CD14-positive monocyte (primary cell): ENCODE data around the gene PIK3R2. TPM values are rescaled to one million over a fixed set of nuclear protein-coding genes. Genes with fewer than 3 reads are reported as not detected.

Source experiments
- DNase-seq, 3 donors: peaks; one replicate each; pipeline ENCODE4 v3.0.0-alpha.2; 2011 to 2022
- H2AFZ ChIP-seq: 2 replicates; pipeline ENCODE4 v1.6.0; 2012; ENCODE audit warnings: mild to moderate bottlenecking, low read depth, low read length, inconsistent platforms; ENCODE audit not compliant: insufficient read depth, poor library complexity, severe bottlenecking
- H3K27ac ChIP-seq, 2 donors: 1 replicate in 1 of 2; 2 replicates in 1 of 2; pipeline ENCODE4 v1.5.1; 2012 to 2013; ENCODE audit warnings: low read length in 2 of 2, control low read depth in 1 of 2, inconsistent platforms in 1 of 2, low read depth in 1 of 2, mild to moderate bottlenecking in 1 of 2
- H3K27me3 ChIP-seq, 2 donors: one replicate each; pipeline versions ENCODE4 v1.6.0 to v1.6.1; 2011 to 2013; ENCODE audit warnings: low read length in 2 of 2; ENCODE audit not compliant: control insufficient read depth in 2 of 2, insufficient read depth in 2 of 2
- H3K36me3 ChIP-seq, 2 donors: replicated peaks in 1 of 2; 1 replicate in 1 of 2; 2 replicates in 1 of 2; pipeline versions ENCODE4 v1.5.1 to v1.6.1; 2012 to 2013; ENCODE audit warnings: low read length in 2 of 2, control low read depth in 1 of 2, inconsistent platforms in 1 of 2, mild to moderate bottlenecking in 1 of 2; ENCODE audit not compliant: insufficient read depth in 2 of 2, control insufficient read depth in 1 of 2
- H3K4me1 ChIP-seq, 2 donors: 1 replicate in 1 of 2; 2 replicates in 1 of 2; pipeline versions ENCODE4 v1.5.1 to v1.6.1; 2012 to 2013; ENCODE audit warnings: low read length in 2 of 2, control low read depth in 1 of 2, inconsistent platforms in 1 of 2, mild to moderate bottlenecking in 1 of 2, moderate library complexity in 1 of 2; ENCODE audit not compliant: insufficient read depth in 2 of 2, control insufficient read depth in 1 of 2
- H3K4me2 ChIP-seq: replicated peaks from 2 replicates; pipeline ENCODE3; 2012; ENCODE audit warnings: low read length, moderate library complexity, mild to moderate bottlenecking; ENCODE audit not compliant: poor library complexity, severe bottlenecking; ENCODE audit errors: extremely low read depth
- H3K4me3 ChIP-seq, 3 experiments: fragments of 200-600 bp in 1 of 3; sonication (generic) in 1 of 3; replicated peaks in 1 of 3; 1 replicate in 2 of 3; 2 replicates in 1 of 3; pipeline ENCODE4 v1.5.1; 2011 to 2013; ENCODE audit warnings: low read length in 3 of 3, mild to moderate bottlenecking in 3 of 3, control low read depth in 2 of 3, low read depth in 2 of 3, inconsistent platforms in 1 of 3, moderate library complexity in 1 of 3
- H3K79me2 ChIP-seq: 2 replicates; pipeline ENCODE4 v1.6.0; 2012; ENCODE audit warnings: mild to moderate bottlenecking, control low read depth, inconsistent platforms, low read length, moderate library complexity; ENCODE audit not compliant: insufficient read depth
- H3K9ac ChIP-seq: 2 replicates; pipeline ENCODE4 v1.6.0; 2017; ENCODE audit warnings: low read length, mild to moderate bottlenecking; ENCODE audit not compliant: insufficient read depth, poor library complexity, severe bottlenecking
- H3K9me3 ChIP-seq, 2 donors: replicated peaks in 1 of 2; 1 replicate in 1 of 2; 2 replicates in 1 of 2; pipeline versions ENCODE4 v1.5.1 to v1.6.1; 2012 to 2013; ENCODE audit warnings: low read length in 2 of 2, control low read depth in 1 of 2; ENCODE audit not compliant: control insufficient read depth in 1 of 2, insufficient read depth in 1 of 2
- H4K20me1 ChIP-seq: 2 replicates; pipeline ENCODE4 v1.6.0; 2012; ENCODE audit warnings: mild to moderate bottlenecking, low read length, control low read depth, moderate library complexity; ENCODE audit not compliant: insufficient read depth
- H3K27ac Mint-ChIP-seq, 7 donors: one replicate each; pipeline ENCODE4 v1.8.0; 2020; ENCODE audit warnings: mild to moderate bottlenecking in 7 of 7, mixed read lengths in 7 of 7, moderate library complexity in 6 of 7, inconsistent platforms in 2 of 7
- H3K27me3 Mint-ChIP-seq, 3 donors: one replicate each; pipeline ENCODE4 v1.8.0; 2021 to 2022; ENCODE audit warnings: low read depth in 3 of 3, mild to moderate bottlenecking in 3 of 3, mixed read lengths in 3 of 3, moderate library complexity in 3 of 3, inconsistent platforms in 1 of 3
- H3K36me3 Mint-ChIP-seq, 2 donors: one replicate each; pipeline ENCODE4 v1.8.0; 2020; ENCODE audit warnings: mixed read lengths in 2 of 2, inconsistent platforms in 1 of 2, mild to moderate bottlenecking in 1 of 2
- H3K4me1 Mint-ChIP-seq: one replicate; pipeline ENCODE4 v1.8.0; 2020; ENCODE audit warnings: mild to moderate bottlenecking, mixed read lengths
- H3K4me3 Mint-ChIP-seq, 2 donors: one replicate each; pipeline ENCODE4 v1.8.0; 2020; ENCODE audit warnings: mild to moderate bottlenecking in 2 of 2, mixed read lengths in 2 of 2, moderate library complexity in 1 of 2
- H3K9me3 Mint-ChIP-seq, 7 donors: one replicate each; pipeline ENCODE4 v1.8.0; 2020 to 2022; ENCODE audit warnings: mixed read lengths in 7 of 7, mild to moderate bottlenecking in 6 of 7, moderate library complexity in 6 of 7, inconsistent platforms in 2 of 7
- WGBS: methylation state at CpG from one replicate; pipeline ENCODE4 v1.1.5; 2013; ENCODE audit warnings: missing lambda C conversion rate; ENCODE audit not compliant: insufficient coverage; 5-methylcytosine and 5-hydroxymethylcytosine counted together
- intact Hi-C, 2 donors: fragments of 100-400 bp; cut with micrococcal nuclease; formaldehyde crosslinking; loops; one replicate each; pipeline versions ENCODE4 v1.15.0 to v1.15.1; 2023
- polyA plus RNA-seq, 3 donors: library from polyadenylated mRNA; depleted of rRNA in 1 of 3; unstranded in 2 of 3; stranded (reverse) in 1 of 3; fragments of 300-500 nt in 2 of 3; fragments of >200 nt in 1 of 3; fragmentation: Illumina TruSeq in 2 of 3; gene quantifications; 1 replicate in 2 of 3; 2 replicates in 1 of 3; pipeline ENCODE4 v1.2.3, GENCODE V29; 2012 to 2021
- TF ChIP-seq, protein P1 (sequence below): fragments of 200-600 bp; IDR thresholded peaks from one replicate; pipeline ENCODE4 v1.8.0; 2022; ENCODE audit warnings: antibody characterized with exemption, mild to moderate bottlenecking

Gene PIK3R2
- polyA plus RNA-seq, 3 donors = 0.99 to 7.7 (median 2.0) TPM

DNA sequence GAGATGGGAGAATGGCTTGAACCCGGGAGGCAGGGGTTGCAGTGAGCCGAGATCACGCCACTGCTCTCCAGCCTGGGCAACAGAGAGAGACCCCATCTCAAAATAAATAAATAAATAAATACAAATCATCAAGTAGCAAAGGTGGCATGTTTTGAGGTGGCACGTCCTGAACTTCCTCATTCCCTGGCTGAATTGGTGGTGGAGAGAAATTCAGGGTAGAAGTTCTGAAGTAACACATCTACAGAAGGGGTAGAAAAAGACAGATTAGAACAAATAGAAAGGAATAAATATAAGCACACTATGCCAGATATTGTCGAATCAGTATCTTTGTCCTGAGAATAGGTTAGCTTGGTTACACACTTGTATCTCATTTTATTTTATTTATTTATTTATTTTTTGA, 27.0 kb downstream of the PIK3R2 start:
- Mint-ChIP-seq H3K27ac (peak overlapping the region; percentile 84 to 100 (median 93)), H3K27me3 (no peaks in the 10 kb centered on the region), H3K36me3 (peaks cover 41 to 52% of the 10 kb centered on the region in 2 donors), H3K9me3 (peaks cover 0 to 2% (median 0%) of the 10 kb centered on the region in 7 donors), H3K4me1 (peaks cover 57% of the 10 kb centered on the region), H3K4me3 (peak overlapping the region in 1 of 2 donors; percentile 73)
- intact Hi-C loops = no loop called here
- TF ChIP-seq, protein P1, sequence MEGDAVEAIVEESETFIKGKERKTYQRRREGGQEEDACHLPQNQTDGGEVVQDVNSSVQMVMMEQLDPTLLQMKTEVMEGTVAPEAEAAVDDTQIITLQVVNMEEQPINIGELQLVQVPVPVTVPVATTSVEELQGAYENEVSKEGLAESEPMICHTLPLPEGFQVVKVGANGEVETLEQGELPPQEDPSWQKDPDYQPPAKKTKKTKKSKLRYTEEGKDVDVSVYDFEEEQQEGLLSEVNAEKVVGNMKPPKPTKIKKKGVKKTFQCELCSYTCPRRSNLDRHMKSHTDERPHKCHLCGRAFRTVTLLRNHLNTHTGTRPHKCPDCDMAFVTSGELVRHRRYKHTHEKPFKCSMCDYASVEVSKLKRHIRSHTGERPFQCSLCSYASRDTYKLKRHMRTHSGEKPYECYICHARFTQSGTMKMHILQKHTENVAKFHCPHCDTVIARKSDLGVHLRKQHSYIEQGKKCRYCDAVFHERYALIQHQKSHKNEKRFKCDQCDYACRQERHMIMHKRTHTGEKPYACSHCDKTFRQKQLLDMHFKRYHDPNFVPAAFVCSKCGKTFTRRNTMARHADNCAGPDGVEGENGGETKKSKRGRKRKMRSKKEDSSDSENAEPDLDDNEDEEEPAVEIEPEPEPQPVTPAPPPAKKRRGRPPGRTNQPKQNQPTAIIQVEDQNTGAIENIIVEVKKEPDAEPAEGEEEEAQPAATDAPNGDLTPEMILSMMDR = no peak
- H2AFZ ChIP-seq = no peak overlapping the region
- no peaks in the 10 kb centered on the region for H3K27me3 ChIP-seq
- no CpG with 5 or more reads among the region's 5 CpGs for WGBS
- peaks cover 70% of the 10 kb centered on the region for H4K20me1 ChIP-seq
- H3K9ac ChIP-seq = no peak overlapping the region
- peak in 2 of 3 donors; percentile 50 to 52 for DNase-seq
- peak overlapping the region in 1 of 2 donors; percentile 83 for H3K27ac ChIP-seq
- H3K36me3 ChIP-seq = peaks cover 39 to 57% of the 10 kb centered on the region in 2 donors
- peaks cover 72 to 74% of the 10 kb centered on the region in 2 donors for H3K4me1 ChIP-seq
- H3K4me3 ChIP-seq = peak overlapping the region in 1 of 3 experiments; percentile 54
- peaks cover 45% of the 10 kb centered on the region for H3K79me2 ChIP-seq
- peak overlapping the region; percentile 43 for H3K4me2 ChIP-seq
- no peaks in the 10 kb centered on the region for H3K9me3 ChIP-seq

DNA sequence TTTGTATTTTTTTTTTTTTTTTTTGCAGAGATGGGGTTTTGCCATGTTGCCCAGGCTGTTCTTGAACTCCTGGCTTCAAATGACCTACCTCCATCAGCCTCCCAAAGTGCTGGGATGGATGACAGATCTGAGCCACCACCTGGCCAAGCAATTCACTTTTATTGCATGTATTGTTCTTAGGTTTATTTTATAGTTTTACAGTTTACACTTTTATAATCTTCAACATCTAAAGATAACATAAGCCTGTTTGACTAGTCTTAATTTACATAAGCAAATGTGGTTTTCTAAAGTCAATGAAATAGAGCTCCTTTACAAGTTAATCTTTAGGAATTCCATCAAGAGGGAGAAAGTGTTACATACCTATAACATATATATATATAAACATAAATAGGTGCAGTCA, 30.6 kb downstream of the PIK3R2 start:
- no peaks in the 10 kb centered on the region for H3K27me3 Mint-ChIP-seq
- H3K9me3 Mint-ChIP-seq = no peaks in the 10 kb centered on the region
- intact Hi-C loops = no loop called here
- no peak overlapping the region for H3K4me3 ChIP-seq
- no peak overlapping the region for H2AFZ ChIP-seq
- H3K27me3 ChIP-seq = no peaks in the 10 kb centered on the region
- H3K9ac ChIP-seq = no peak overlapping the region
- H3K36me3 ChIP-seq = peaks cover 9 to 51% of the 10 kb centered on the region in 2 donors
- peaks cover 44% of the 10 kb centered on the region for H4K20me1 ChIP-seq
- H3K36me3 Mint-ChIP-seq = peaks cover 35 to 41% of the 10 kb centered on the region in 2 donors
- no peak for DNase-seq
- H3K79me2 ChIP-seq = peaks cover 9% of the 10 kb centered on the region
- H3K4me1 ChIP-seq = peaks cover 38 to 40% of the 10 kb centered on the region in 2 donors
- TF ChIP-seq, protein P1 = no peak
- H3K27ac ChIP-seq = no peak overlapping the region
- H3K4me1 Mint-ChIP-seq = peaks cover 29% of the 10 kb centered on the region
- no peak overlapping the region for H3K4me3 Mint-ChIP-seq
- no peak overlapping the region for H3K4me2 ChIP-seq
- H3K27ac Mint-ChIP-seq = no peak overlapping the region
- H3K9me3 ChIP-seq = no peaks in the 10 kb centered on the region
